IPS-NIHi11 (cell line): Measurements from ENCODE around the gene ADGRL3.
"Not testable (repeated sequence)": the region's sequence is repeated elsewhere in the genome, so short reads cannot be mapped to it uniquely, and the experiment has no call there.

Experiments used
- DNase-seq: peaks from one replicate; pipeline ENCODE4 v3.0.0; 2012; ENCODE audit warnings: mixed read lengths, low spot score

The ADGRL3 gene

GRCh38 chr4:61500883-61501282 is 300.8 kb downstream of the ADGRL3 start:
- no peak for DNase-seq

- no peak for DNase-seq
These were observed 301.7 kb downstream of the ADGRL3 start for GRCh38 chr4:61501812-61502211.

- DNase-seq: no peak
These were observed 305.9 kb downstream of the ADGRL3 start for GRCh38 chr4:61505773-61506685.

- no peak for DNase-seq
These were observed 307.0 kb downstream of the ADGRL3 start for GRCh38 chr4:61507091-61507490.

GRCh38 chr4:61509721-61510241 is 309.7 kb downstream of the ADGRL3 start:
- not testable (repeated sequence) for DNase-seq

GRCh38 chr4:61511716-61512488 is 311.8 kb downstream of the ADGRL3 start:
- DNase-seq: no peak

- DNase-seq: no peak
These were observed 314.9 kb downstream of the ADGRL3 start for GRCh38 chr4:61514991-61515390.

GRCh38 chr4:61517144-61517543 is 317.0 kb downstream of the ADGRL3 start:
- peak; percentile 46 for DNase-seq

GRCh38 chr4:61520166-61520565 is 320.0 kb downstream of the ADGRL3 start:
- DNase-seq: no peak

GRCh38 chr4:61520681-61521160 is 320.6 kb downstream of the ADGRL3 start:
- no peak for DNase-seq

- no peak for DNase-seq
These were observed 321.3 kb downstream of the ADGRL3 start for GRCh38 chr4:61521451-61521850.

GRCh38 chr4:61522312-61522711 is 322.2 kb downstream of the ADGRL3 start:
- no peak for DNase-seq

GRCh38 chr4:61527888-61528287 is 327.8 kb downstream of the ADGRL3 start:
- no peak for DNase-seq

- no peak for DNase-seq
These were observed 328.5 kb downstream of the ADGRL3 start for GRCh38 chr4:61528595-61528994.

- no peak for DNase-seq
These were observed 331.1 kb downstream of the ADGRL3 start for GRCh38 chr4:61531188-61531587.

- no peak for DNase-seq
These were observed 332.3 kb downstream of the ADGRL3 start for GRCh38 chr4:61532336-61533000.

- no peak for DNase-seq
These were observed 333.0 kb downstream of the ADGRL3 start for GRCh38 chr4:61533140-61533539.

- DNase-seq: no peak
These were observed 340.8 kb downstream of the ADGRL3 start for GRCh38 chr4:61540944-61541343.

- DNase-seq: no peak
These were observed 341.3 kb downstream of the ADGRL3 start for GRCh38 chr4:61541459-61541858.

- no peak for DNase-seq
These were observed 343.9 kb downstream of the ADGRL3 start for GRCh38 chr4:61543976-61544375.

- no peak for DNase-seq
These were observed 345.9 kb downstream of the ADGRL3 start for GRCh38 chr4:61545902-61546480.

- DNase-seq: no peak
These were observed 349.2 kb downstream of the ADGRL3 start for GRCh38 chr4:61549336-61549735.
